Stimulated activated CD8-positive, alpha-beta memory T cell treated with anti-CD3 and anti-CD28 coated beads, Interleukin-4, amount 100 ng/mL, for 1 hour (primary cell): Measurements from ENCODE around the gene POLN.
"Not testable (repeated sequence)": the region's sequence is repeated elsewhere in the genome, so short reads cannot be mapped to it uniquely, and the experiment has no call there.

Experiments used
- DNase-seq, 2 donors: peaks; one replicate each; pipeline ENCODE4 v3.0.0-alpha.2; 2020; ENCODE audit warnings: low read depth in 2 of 2, low spot score in 1 of 2

Gene POLN

DNA sequence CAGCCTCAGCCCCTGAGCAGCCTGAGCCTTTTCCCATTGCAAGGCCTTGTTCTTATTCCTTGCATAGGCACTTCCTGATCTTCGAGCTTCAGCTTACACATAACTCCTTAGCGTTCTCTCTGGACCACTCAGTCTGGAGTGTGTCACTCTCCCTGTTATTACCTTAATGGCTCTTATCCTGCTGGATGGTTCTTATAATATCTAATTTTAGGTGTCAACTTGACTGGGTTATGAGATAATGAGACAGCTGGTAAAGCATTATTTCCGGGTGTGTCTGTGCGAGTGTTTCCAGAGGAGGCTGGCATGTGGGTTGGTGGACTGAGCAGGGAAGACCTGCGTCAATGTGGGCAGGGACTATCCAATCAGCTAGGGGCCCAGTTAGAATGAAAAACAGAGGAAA lies 75.7 kb downstream of the POLN start:
- no peak for DNase-seq

DNA sequence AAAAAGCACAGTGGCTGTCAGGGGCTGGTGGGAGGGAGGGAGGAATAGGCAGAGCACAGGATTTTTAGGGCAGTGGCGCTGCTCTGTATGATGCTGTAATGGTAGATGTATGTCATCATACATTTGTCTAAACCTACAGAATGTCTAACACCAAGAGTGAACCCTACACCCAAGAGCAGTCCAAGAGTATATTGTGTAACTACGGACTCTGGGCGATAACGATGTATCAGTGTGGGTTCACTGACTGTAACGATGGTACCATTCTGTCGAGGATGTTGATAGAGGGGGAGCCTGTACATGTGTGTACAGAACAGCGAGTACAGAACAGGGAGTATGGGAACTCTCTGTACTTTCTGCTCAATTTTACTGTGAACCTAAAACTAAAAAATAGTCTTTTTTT lies 76.5 kb downstream of the POLN start:
- no peak for DNase-seq

DNA sequence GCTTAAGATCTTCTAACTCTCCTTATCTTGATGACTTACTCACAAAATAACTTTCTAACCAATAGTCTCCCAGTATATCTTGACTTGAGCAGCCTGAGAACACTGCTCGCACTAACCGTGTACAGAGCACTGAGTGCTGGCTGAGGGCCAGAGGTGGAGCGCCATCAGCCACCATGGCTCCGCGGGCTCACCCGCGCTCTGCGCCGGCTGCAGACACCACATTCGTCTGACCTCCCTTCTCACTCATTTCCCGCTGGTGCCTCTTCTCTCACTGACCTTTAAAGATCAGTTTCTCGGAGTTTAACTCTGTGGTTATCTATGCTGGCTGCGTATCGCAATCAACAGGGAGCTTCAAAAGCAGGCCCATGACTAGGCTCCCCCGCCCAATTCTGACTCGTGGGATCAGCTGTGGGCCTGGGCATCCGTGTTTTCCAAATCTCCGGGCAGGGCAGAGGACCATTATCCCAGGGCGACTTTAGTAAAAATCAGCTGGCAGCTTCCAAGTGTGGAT lies 78.6 kb downstream of the POLN start:
- DNase-seq = no peak

DNA sequence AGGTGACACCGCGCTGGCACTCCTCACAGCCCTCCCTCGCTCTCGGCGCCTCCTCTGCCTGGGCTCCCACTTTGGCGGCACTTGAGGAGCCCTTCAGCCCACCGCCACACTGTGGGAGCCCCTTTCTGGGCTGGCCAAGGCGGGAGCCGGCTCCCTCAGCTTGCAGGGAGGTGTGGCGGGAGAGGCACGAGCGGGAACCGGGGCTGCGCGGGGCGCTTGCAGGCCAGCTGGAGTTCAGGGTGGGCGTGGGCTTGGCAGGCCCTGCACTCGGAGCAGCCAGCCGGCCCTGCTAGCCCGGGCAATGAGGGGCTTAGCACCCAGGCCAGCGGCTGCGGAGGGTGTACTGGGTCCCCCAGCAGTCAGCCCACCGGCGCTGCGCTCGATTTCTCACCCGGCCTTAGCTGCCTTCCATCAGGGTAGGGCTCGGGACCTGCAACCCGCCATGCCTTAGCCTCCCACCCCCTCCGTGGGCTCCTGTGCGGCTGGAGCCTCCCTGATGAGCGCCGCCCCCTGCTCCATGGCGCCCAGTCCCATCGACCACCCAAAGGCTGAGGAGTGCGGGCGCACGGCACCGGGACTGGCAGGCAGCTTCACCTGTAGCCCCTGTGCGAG lies 80.7 kb downstream of the POLN start:
- not testable (repeated sequence) for DNase-seq

DNA sequence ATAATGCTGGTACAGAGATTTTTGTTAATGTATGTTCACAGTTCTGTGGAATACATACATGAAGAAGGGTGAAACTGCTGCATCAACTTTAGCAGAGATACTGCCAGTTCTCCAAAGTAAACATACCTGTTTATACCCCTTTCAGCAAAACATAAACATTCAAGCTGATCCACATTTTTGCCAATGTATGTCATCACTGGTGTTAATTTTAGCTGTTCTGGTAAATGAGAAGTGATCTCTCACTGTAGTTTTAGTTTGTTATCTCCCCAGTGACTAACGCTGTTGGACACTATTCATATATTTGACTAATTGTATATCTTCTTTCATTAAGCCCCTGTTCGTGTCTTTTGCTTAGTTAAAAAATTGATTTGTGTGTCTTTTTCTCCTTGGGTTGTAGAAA lies 82.0 kb downstream of the POLN start:
- DNase-seq = no peak

DNA sequence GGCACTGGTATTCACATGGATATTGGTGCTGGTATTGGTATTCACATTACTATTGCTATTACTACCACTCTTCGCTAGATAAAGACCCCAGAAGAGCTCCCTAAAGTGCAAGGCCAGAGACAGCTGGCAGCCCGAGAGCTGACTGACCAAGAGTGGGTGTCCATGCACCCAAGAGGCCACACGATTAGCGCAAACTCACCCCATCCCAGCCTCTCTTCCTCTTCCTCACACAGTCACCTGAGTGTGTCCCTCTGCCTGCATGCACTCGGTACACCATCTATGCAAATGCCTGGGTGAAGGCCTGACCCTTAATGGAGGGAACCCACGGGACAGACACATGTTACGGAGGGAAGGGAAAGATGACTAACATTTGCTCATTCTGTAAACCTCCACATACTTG lies 86.7 kb downstream of the POLN start:
- no peak for DNase-seq

DNA sequence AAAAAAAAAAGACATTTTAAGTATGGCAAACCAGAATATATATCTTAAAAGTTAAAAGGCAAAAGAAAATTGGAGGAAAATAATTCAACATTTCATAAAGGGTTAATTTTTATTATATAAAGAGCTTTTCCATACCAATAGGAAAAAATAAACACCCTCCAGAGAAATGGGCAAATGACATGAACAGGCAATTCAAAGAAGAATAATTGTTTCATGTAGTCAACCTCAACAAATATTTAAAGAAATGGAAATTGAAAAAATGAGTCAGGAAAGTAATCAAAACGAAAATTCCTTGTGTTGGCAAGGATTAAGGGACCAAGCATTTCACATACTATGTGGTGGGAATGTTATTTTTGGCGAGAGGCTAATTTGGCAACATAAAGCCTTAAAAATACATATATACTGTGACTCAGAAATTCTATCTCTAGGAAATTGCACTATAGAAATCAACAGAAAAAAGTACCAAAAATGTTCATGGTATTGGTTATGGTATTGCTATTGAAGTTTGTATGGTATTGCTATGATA lies 87.6 kb downstream of the POLN start:
- no peak for DNase-seq

DNA sequence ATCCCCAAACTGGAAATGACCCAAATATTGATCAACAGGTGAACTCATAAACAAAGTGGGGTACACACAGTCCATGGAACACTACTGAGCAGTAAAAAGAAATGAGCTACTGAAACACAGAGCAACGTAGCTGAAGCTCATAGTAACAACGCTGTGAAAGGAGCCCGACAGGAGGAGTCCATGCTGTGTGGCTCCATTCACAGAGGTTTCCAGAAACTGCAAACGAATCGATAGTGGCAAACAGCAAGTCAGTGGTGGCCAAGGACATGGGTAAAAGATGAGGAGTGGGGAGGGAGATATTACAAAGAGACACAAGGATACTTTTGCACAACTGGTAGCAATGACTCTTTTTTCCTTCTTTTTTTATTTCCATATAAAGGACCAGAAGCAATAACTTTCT lies 90.4 kb downstream of the POLN start:
- no peak for DNase-seq

DNA sequence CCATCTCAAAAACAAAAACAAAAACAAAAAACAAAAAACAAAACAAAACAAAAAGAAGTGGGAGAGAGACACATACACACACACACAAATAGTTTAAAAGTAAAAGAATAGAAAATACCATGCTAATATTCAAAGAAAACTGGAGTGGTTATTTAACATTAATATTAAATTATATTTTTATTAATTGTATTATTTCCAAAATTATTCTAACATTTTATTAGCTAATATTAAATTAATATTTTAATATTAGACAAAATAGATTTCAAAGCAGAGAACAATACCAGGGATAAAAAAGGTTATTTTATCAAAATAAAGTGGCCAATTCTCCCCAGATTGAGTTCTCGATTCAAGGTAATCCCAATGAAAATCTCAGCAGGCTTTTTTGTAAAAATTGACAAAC lies 91.8 kb downstream of the POLN start:
- DNase-seq = no peak

DNA sequence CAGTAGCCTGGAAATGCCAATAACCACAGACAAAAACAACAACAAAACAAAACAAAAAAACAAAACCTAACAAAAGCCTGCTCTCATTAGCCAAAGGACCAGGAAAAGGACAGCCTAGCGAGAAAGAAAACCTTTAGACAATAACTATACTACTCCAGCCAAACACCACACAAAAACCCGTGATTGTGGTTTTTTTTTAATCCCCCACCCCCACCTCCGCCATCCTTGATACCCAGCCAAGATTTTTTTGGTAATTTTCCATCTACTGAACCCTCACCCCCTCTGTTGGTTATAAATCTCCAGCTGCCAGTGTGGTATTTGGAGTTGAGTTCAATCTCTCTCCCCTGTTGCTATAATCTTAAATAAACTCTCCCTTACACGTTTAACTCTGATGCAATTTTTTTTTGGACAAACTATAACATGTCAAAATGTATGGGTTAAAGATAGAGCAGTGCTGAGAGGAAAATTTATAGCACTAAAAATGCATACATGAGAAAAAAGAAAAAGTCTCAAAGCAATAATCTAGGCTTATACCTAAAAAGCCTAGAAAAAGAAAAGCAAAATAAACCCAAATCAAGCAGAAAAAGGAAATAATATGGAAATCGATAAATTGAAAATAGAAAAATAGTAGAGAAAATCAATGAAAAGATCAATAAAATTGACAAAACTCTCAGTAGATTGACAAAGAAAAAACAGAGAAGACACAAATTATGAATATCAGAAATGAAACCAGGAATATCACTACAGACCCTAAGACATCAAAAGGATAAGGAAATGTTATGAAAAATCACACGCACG lies 99.1 kb downstream of the POLN start:
- DNase-seq = no peak

DNA sequence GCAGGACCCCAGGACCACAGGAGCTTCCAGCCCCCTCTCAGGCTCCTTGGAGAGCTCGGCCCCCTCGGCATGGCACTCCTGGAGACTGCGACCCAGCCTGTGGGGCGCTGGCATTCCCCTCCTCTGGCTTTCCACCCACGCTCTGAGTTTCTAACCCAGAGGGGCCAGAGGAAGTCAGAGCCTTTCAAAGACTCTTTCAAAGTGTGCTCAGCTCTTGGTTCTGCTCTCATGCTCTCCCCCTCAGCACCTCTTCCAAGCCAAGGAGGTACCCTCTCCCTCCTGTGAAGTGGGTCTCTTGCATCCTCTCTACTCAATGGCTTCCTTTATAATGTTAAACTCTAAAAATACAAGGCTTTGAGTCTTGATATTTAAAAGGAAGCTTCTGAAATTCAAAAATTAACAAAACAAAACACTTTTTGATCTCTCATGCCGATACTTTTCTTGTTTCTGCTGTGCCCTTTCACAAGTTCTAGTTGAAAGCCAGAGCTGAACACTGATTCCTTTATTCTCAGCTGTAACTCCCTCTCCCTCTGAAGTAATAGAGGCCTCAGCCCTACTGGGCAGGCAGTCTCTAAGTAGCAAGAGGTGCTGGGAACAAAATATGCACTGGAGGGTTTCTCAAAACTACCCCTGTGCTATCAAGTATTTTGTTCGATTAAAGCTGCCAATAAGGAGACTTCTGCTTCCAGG lies 100.0 kb downstream of the POLN start:
- no peak for DNase-seq

DNA sequence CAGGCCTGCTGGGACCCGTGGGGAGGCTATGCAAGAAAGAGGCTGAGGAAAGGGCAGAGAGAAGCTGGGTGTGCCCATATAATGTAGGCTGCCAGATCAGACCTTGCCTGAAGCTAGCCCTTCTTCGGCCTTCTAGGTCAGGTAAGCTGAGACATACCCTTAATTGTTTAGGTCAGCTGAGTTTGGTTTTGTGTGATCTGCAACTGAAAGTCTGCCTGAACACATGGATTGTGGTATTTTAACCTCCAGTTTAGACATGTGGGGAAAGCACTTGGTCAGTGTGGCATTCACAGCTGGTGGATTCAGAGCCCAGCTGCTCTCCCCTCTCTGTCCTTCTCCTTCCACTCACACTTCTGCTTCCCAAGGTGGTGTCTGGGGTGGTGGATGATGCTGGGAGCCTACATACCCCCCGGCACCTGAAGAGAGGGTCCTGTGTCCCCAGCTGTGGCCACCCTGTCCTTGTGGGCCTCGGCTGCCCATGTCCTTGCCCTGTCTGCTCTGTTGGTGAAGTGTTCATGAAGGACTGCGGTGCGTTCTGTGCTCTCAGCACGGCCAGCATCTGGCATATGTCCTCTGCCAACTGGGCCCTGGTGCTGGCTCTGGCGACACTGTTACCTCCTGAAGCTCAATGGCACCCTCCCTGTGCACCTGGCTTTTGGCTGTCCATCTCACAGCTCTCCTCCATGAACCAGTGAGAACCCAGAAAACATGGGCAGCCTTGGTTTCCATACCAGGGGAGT lies 100.7 kb downstream of the POLN start:
- DNase-seq = no peak

DNA sequence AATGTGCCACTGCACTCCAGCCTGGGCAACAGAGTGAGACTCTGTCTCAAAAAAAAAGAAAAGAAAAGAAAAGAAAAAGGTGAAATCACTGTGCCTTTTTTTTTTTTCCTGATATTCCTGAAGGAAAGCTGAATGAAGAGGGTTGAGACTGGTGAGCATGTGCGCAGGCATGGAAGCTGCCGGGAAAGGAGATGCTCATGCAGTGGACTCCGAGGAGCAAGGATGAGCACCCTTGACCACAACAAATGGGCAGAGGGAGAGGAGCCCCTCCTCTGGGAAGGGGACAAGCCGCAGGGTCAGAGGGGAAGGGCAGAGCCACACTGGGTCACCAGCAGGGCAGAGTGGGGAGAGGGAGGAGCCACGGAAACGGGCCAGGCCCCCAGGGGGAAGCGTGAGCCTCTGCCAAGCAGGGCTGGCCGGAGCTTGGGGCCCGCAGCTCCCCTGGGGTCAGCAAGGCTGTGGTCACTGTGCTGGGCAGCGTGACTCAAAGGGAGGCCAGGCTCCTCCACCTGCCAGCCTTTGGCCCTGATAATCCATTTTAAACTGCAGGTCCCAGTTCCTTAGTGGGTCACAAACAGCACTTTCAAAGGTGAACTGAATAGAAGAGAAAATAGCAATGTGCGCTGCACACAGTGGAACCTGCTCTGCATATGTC lies 102.9 kb downstream of the POLN start:
- DNase-seq = no peak

DNA sequence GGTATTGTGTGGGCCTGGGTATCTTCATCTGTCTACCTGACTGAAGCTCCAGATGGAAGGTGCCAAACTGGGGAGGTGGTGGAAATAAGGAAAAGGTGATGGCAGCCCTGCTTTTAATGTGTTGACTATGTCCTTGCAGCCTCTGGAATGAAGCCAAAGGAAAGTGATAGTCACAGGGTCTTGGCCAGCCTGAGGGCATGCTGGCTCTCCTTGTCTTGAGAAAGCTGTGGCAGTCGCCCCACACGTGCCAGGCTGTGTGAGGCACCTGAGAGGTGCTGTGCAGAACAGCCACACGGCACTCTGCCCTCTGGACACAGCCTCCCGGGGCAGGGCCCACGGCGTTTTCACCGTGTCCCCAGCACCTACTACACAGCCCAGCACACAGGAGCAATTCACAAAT lies 105.2 kb downstream of the POLN start:
- no peak for DNase-seq

DNA sequence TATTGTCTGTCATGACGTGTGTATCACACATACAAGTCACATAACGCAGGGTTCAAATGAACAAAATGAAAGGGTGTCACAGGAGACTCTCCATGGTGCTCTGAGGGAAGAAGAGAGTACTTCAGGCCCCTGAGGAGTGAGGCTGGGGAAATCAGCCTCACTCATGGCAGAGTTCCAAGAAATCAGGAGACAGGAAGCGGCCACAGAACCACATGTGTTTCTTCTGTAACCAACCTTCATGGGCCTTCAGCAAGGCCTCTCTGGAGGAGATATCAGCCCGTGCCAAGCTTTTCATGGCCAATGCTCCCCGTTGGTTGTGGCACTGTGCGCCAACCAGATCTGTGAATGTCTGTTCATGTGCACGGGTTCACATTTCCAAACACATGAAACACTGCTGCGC lies 106.8 kb downstream of the POLN start:
- no peak for DNase-seq

DNA sequence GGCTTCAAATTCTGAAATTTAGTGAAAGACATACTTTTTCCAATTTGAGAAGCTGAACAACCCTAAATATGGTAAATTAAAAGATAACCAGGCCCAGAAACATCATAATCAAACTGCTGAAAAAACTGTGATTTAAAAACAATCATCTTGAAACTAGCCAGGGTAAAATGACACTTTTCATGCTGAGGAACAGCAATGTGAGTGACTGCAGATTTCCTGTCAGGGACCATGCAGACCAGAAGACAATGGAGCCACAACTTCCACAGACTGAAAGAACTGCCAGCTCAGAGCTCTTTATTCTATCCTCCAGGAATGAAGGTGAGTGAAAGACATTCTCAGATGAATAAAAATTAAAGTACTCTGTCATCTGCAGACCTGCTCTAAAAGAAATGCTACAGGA lies 109.5 kb downstream of the POLN start:
- no peak for DNase-seq

DNA sequence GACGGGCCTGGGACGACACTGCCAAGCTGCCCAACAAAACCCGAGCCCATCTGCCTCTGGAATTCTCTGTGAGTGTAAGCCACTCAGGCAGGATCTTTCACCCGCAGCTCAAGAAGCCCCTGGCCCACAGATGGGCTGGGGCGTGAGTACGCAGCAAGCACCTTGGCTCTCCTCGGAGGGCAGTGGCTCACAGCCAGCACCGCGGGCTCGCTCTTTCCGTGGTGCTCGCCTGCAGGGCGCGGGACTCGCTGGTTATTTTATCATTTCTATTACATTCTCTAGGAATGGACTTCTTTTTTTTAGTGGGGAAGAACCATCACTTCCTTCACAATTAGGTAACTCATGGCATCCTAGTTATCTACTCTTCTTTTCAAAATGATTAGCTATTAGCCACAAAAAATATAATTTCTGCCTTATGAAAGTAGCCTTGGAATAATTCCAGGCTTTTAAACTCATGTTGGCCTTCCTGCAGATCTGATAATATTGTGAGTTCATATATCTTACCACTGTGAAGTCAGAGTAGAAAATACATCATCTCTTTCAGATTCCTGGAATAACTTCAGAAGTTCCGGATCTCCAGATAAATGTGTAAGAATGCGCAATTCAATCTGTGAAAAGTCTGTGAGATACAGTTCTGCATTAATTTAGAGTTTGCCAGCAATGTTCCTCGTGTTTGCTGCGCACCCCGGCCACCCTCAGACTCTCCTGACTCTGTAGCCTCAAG lies 114.2 kb downstream of the POLN start:
- DNase-seq = no peak

DNA sequence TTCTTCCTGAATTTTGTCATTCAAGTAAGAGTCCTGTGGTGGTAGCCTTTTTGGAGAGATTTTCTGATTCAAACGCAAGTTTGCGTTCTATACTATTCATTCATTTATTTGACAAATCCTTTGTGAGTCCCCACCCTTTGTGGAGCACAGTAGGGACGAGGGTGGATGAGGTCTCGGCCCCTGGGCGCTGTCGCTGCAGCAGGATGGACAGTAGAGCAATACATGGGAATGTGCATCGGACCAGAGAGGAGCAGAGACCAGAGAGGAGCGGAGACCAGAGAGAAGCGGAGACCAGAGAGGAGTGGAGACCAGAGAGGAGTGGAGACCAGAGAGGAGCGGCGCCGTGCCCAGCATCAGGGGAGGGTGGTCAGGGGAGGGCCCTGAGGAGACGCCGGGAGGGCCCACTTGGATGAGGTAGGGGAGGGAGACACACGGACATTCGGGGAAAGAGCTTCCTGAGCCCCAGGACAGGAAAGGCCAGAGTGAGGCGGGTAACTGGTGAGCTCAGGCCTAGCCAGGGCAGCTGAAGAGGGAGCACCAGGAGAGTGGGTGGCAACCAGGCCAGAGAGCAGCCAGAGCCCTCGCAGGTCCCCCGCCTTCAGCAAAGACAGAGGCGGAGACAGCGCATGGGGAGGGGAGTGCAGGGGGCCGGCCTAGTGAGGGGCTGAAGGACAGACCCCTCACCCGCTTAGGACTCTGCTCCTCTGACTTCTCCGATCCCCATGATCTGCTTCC lies 115.4 kb downstream of the POLN start:
- DNase-seq = no peak

DNA sequence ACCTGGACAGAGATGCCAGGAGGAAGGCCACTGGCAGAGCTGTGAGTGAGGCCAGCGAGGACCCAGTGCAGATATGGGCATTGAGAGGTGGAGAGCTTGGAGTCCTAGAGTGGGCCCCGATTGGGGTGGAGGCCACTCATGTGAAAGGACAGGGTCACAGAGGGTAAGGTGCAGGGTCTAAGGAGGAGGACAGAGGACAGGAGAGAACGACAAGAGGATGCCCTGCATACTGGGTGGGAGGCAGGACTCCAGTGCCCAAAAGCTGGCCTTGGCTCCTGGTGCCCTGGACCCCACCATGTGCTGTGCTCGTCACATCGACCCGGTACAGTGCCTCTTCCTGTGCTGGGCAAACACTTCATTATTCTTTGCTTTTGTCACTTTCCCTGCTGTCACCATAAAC lies 116.1 kb downstream of the POLN start:
- no peak for DNase-seq
